Measurements from ENCODE around the gene GOLGA6B.
"Not testable (repeated sequence)": the region's sequence is repeated elsewhere in the genome, so short reads cannot be mapped to it uniquely, and the experiment has no call there.

GRCh38 chr15:72663931-72664330 is 9.4 kb downstream of the GOLGA6B start:
- TF ChIP-seq CTCF, EP300 (IDR thresholded peaks at IDR 0.05): not testable (repeated sequence)

Data from sigmoid colon (tissue), 4 donors.